ENCODE results near the gene COMMD3. TPM values are rescaled to one million over a fixed set of nuclear protein-coding genes. Genes with fewer than 3 reads are reported as not detected.
"Not testable (repeated sequence)": the region's sequence is repeated elsewhere in the genome, so short reads cannot be mapped to it uniquely, and the experiment has no call there.

Gene COMMD3
- total RNA-seq, 4 donors from 2014 or later, result 17.5 to 68.6 (median 24.6) TPM

- ATAC-seq, result no peak
- no peaks in the 10 kb centered on the region for H3K4me1 ChIP-seq
- TF ChIP-seq EP300 (IDR thresholded peaks at IDR 0.05), result no peak
- TF ChIP-seq POLR2AphosphoS5 (IDR thresholded peaks at IDR 0.05), result no peak
- no peak for TF ChIP-seq POLR2A (IDR thresholded peaks at IDR 0.05)
- TF ChIP-seq, protein P1, sequence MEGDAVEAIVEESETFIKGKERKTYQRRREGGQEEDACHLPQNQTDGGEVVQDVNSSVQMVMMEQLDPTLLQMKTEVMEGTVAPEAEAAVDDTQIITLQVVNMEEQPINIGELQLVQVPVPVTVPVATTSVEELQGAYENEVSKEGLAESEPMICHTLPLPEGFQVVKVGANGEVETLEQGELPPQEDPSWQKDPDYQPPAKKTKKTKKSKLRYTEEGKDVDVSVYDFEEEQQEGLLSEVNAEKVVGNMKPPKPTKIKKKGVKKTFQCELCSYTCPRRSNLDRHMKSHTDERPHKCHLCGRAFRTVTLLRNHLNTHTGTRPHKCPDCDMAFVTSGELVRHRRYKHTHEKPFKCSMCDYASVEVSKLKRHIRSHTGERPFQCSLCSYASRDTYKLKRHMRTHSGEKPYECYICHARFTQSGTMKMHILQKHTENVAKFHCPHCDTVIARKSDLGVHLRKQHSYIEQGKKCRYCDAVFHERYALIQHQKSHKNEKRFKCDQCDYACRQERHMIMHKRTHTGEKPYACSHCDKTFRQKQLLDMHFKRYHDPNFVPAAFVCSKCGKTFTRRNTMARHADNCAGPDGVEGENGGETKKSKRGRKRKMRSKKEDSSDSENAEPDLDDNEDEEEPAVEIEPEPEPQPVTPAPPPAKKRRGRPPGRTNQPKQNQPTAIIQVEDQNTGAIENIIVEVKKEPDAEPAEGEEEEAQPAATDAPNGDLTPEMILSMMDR (IDR thresholded peaks at IDR 0.05), result no peak
- H3K36me3 ChIP-seq, result no peaks in the 10 kb centered on the region
- no peak overlapping the region for H3K27ac ChIP-seq
- H3K9me3 ChIP-seq, result no peaks in the 10 kb centered on the region
- no peak overlapping the region for H3K4me3 ChIP-seq
- peaks cover 22% of the 10 kb centered on the region for H3K27me3 ChIP-seq
- WGBS, 2 donors (ENCODE audit: low coverage in 1 of 2), result 89 to 92% methylated on average over 3 to 4 of the region's 5 CpGs
Observed at GRCh38 chr10:22351131-22351703, 35.0 kb downstream of the COMMD3 start.

- TF ChIP-seq POLR2AphosphoS5 (IDR thresholded peaks at IDR 0.05), result no peak
- TF ChIP-seq POLR2A (IDR thresholded peaks at IDR 0.05), result no peak
- no peak for TF ChIP-seq EP300 (IDR thresholded peaks at IDR 0.05)
- TF ChIP-seq, protein P1 (IDR thresholded peaks at IDR 0.05), result no peak
- Histone ChIP-seq H3K4me1 (no peaks in the 10 kb centered on the region), H3K36me3 (no peaks in the 10 kb centered on the region), H3K27me3 (no peaks in the 10 kb centered on the region), H3K4me3 (no peak overlapping the region), H3K9me3 (no peaks in the 10 kb centered on the region), H3K27ac (no peak overlapping the region)
- whole genome bisulfite sequencing, 2 donors (ENCODE audit: low coverage in 1 of 2), result 79 to 81% methylated on average over 4 of the region's 4 CpGs
- ATAC-seq, result no peak
Observed at GRCh38 chr10:22356324-22356873, 40.2 kb downstream of the COMMD3 start.

- H3K27me3 ChIP-seq, H3K36me3 ChIP-seq, H3K4me1 ChIP-seq, H3K27ac ChIP-seq, H3K4me3 ChIP-seq, H3K9me3 ChIP-seq, ATAC-seq: not testable (repeated sequence)
- WGBS, 2 donors (ENCODE audit: low coverage in 1 of 2), result 100% methylated on average over 1 of the region's 4 CpGs; no CpG with 5 or more reads in 1 of the 2 donors
Observed at GRCh38 chr10:22357770-22358169, 41.6 kb downstream of the COMMD3 start.

GRCh38 chr10:22363305-22363704 lies 47.1 kb downstream of the COMMD3 start:
- TF ChIP-seq POLR2A (IDR thresholded peaks at IDR 0.05) (no peak), POLR2AphosphoS5 (IDR thresholded peaks at IDR 0.05) (no peak), EP300 (IDR thresholded peaks at IDR 0.05) (no peak)
- TF ChIP-seq, protein P1 (IDR thresholded peaks at IDR 0.05), result no peak
- no peaks in the 10 kb centered on the region for H3K36me3 ChIP-seq
- no peak overlapping the region for H3K27ac ChIP-seq
- H3K9me3 ChIP-seq, result no peaks in the 10 kb centered on the region
- H3K4me3 ChIP-seq, result no peak overlapping the region
- H3K27me3 ChIP-seq, result peaks cover 6% of the 10 kb centered on the region
- whole genome bisulfite sequencing, 2 donors (ENCODE audit: low coverage in 1 of 2), result 92 to 96% methylated on average over 6 of the region's 6 CpGs
- ATAC-seq, result no peak
- no peaks in the 10 kb centered on the region for H3K4me1 ChIP-seq

DNA sequence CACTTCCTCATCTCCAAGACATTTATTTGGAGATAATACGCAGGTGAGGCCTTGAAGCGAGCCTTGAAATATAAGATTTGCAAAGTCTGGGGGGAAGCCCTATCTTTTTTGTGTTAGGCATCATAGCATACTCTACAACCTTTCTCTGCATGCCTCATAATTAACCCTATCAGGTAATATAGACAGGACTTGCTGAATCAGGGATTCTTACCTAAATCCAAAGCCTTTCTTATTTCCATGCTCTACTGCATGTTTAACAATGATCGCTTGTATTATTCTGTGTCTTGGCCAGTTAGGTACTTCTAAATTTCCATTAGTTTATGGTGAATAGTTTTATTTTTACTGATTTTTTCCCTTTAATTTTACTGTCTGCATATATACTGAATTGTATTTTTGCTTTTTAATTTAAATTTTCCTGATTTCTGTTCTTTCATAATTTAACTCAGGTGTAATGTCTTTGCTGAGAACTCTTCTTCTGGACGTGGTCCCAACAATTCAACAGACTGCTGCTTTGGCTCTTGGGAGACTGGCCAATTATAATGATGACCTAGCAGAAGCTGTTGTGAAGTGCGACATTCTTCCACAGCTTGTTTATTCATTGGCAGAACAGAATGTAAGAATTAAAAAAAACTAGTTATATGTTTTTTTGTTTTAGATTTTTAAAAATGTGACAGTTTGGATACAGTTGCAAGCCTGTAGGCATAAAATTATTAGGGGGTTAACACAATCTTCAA lies 48.4 kb downstream of the COMMD3 start:
- Histone ChIP-seq H3K9me3 (no peaks in the 10 kb centered on the region), H3K36me3 (no peaks in the 10 kb centered on the region), H3K27me3 (peaks cover 16% of the 10 kb centered on the region), H3K27ac (no peak overlapping the region), H3K4me3 (no peak overlapping the region), H3K4me1 (no peaks in the 10 kb centered on the region)
- no peak for ATAC-seq
- 77 to 85% methylated on average over 5 of the region's 5 CpGs for WGBS, 2 donors (ENCODE audit: low coverage in 1 of 2)
- TF ChIP-seq, protein P1 (IDR thresholded peaks at IDR 0.05), result no peak
- TF ChIP-seq POLR2AphosphoS5 (IDR thresholded peaks at IDR 0.05) (no peak), POLR2A (IDR thresholded peaks at IDR 0.05) (no peak), EP300 (IDR thresholded peaks at IDR 0.05) (no peak)

Measured in gastroesophageal sphincter (tissue), 4 donors.